LNCaP clone FGC (cell line): ENCODE results near the gene KCNIP1.

Experiments
- DNase-seq: peaks from one replicate; pipeline ENCODE4 v3.0.0-alpha.2; 2011; ENCODE audit warnings: low read depth
- H3K4me3 ChIP-seq: 2 replicates; pipeline ENCODE4 v1.5.1; 2011; ENCODE audit warnings: mild to moderate bottlenecking, low read depth, low read length, control low read depth
- CTCF ChIP-seq: IDR thresholded peaks from 2 replicates; pipeline ENCODE4 v1.5.1; 2012; ENCODE audit warnings: mild to moderate bottlenecking; ENCODE audit not compliant: control insufficient read depth, insufficient read depth; ENCODE audit errors: extremely low read depth

The KCNIP1 gene

GRCh38 chr5:170523142-170523551, 19.3 kb downstream of the KCNIP1 start:
- H3K4me3 ChIP-seq = no peak overlapping the region
- TF ChIP-seq CTCF = no peak
- no peak for DNase-seq

GRCh38 chr5:170523830-170524229, 20.0 kb downstream of the KCNIP1 start:
- no peak for DNase-seq
- no peak for TF ChIP-seq CTCF
- no peak overlapping the region for H3K4me3 ChIP-seq

- H3K4me3 ChIP-seq = no peak overlapping the region
- no peak for TF ChIP-seq CTCF
- no peak for DNase-seq
Observed at GRCh38 chr5:170524576-170524975, 20.8 kb downstream of the KCNIP1 start.

- DNase-seq = no peak
- no peak overlapping the region for H3K4me3 ChIP-seq
- TF ChIP-seq CTCF = no peak
Observed at GRCh38 chr5:170525470-170526211, 21.8 kb downstream of the KCNIP1 start.

- DNase-seq = no peak
- no peak overlapping the region for H3K4me3 ChIP-seq
- no peak for TF ChIP-seq CTCF
Observed at GRCh38 chr5:170527991-170528390, 24.2 kb downstream of the KCNIP1 start.

- H3K4me3 ChIP-seq = no peak overlapping the region
- no peak for TF ChIP-seq CTCF
- DNase-seq = no peak
Observed at GRCh38 chr5:170528976-170529375, 25.2 kb downstream of the KCNIP1 start.

- no peak overlapping the region for H3K4me3 ChIP-seq
- no peak for TF ChIP-seq CTCF
Observed at GRCh38 chr5:170532935-170533334, 29.1 kb downstream of the KCNIP1 start.

More at GRCh38 chr5:170532935-170533334, 29.1 kb downstream of the KCNIP1 start:
- no peak for DNase-seq
